NK-92 (cell line): ENCODE data around the gene LCTL.

Experiments
- DNase-seq: peaks from one replicate; lab custom pipeline; 2025; ENCODE audit not compliant: unreplicated experiment; lab: John Stamatoyannopoulos, UW

LCTL gene

GRCh38 chr15:66565141-66565641 is 607 bp downstream of the LCTL start:
- DNase-seq, result no peak

- no peak for DNase-seq
Measured at GRCh38 chr15:66564136-66565041, 1.4 kb downstream of the LCTL start.

DNA sequence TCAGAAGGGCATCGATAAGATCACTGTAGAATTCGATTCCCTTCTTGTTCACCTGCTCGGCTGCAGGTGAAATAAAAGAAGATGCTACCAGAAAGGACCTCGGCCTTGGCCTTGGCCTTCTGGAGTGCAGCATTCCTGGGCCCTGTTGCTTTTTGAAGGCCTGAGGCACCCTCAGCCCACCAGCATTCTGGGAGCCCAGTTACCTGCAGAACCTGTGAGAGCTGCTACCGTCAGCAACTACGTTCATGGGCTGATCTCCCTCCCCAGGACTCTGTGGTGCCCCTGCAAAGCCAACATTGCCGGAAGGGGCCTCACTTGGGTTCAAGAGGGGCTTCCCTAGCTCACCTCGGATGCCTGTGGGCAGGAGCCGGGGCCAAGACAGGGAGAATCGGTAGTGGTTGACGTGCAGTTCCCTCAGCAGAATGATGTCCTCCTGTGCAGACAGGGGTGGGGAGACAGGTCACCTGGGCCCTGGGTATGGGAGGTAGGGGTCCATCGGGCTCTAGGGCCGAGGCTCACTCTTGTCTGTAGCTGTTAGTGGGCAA is 2.2 kb downstream of the LCTL start:
- DNase-seq, result no peak

- DNase-seq, result no peak
Measured at GRCh38 chr15:66563126-66563525, 2.7 kb downstream of the LCTL start.

- no peak for DNase-seq
Measured at GRCh38 chr15:66560856-66561525, 4.8 kb downstream of the LCTL start.

- no peak for DNase-seq
Measured at GRCh38 chr15:66558271-66558670, 7.5 kb downstream of the LCTL start.

GRCh38 chr15:66555685-66556084 is 10.1 kb downstream of the LCTL start:
- no peak for DNase-seq

DNA sequence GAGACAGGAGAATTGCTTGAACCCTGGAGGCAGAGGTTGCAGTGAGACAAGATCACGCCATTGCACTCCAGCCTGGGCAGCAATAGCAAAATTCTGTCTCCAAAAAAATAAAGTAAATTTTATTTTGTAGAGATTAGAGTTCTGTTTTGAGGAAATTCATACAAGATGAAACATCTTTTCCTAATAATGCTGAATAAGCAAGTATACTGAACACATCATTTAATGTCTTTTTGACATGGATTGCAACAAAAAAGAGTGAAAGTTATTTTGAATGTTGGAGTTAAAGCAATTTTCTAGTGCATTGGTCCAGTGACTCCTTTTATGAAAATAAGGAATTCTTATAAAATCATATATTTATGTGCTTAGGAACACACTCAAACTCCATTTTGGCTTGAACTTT is 20.5 kb downstream of the LCTL start:
- no peak for DNase-seq

- DNase-seq, result no peak
Measured at GRCh38 chr15:66542896-66543295, 22.9 kb downstream of the LCTL start.

DNA sequence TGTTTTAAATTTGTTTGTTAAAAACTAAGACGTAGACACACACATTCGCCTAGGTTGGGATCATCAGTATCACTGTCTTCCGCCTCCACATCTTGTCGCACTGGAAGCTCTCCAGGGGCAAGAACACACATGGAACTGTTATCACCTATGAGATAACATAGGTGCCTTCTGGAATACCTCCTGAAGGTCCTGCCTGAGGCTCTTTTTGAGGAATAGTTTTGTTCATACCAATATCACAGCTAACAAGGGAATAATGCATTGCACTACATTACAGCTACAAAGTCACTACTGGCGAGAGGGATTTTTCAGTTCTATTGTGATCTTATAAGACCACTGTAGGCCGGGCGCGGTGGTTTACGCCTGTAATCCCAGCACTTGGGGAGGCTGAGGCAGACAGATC is 30.7 kb downstream of the LCTL start:
- no peak for DNase-seq

DNA sequence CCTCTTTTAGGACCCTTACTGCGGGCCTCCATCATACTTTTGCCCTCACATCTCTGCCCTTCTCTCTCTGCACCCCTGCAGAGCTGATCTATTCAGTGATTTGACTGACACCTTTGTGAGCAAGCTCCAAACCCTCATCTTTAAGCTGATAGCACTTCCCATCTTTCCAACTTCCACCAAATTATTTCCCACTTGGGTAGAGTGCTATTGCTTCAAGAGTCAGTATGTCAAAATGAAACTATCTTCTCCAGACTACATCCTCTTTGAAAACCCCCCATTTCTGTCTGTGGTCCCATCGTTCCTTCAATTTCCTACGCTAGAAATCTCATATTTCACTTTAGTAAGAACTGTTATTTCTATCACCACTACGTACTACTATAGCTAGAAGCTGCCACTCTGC is 41.0 kb downstream of the LCTL start:
- DNase-seq, result no peak

GRCh38 chr15:66523926-66524325 is 41.9 kb downstream of the LCTL start:
- DNase-seq, result no peak

DNA sequence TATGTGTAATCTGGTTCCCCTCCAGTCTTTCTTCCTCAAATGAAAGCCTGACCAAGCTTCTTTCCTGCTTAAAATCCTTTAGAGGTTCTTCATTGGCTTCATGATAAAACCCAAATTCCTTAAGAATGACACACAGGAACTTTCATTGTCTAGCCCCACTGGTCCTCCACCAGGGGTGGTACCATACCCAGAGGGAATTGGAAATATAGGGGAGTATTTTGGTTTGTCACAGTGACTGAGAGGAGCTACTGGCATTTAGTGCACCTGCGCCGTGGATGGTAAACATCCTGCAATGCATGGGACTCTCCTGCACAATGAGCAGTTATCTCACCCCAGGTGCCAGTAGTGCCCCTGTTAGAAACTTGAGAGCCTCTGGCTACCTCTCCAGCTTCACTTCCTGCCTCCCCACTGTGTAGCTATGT is 49.9 kb downstream of the LCTL start:
- DNase-seq, result no peak

DNA sequence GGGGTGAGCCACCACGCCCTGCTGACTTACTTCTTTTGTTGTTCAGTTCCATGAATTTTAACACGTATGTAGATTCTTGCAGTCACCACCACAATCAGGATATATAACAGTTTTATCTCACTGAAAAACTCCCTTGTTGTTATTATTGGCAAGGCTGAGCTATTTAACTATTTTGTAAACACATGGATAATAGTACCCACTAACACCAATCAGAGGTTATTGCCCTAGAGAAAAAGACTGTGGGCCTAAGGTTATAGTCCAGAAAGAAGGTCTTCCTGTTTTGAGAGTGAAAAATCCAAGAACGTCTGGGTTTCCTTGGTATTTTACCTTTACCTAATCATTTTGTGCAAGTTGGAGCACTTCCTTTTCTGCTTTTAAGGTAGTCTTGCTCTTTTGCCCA is 51.2 kb downstream of the LCTL start:
- DNase-seq, result no peak

GRCh38 chr15:66508293-66508883 is 57.4 kb downstream of the LCTL start:
- no peak for DNase-seq

GRCh38 chr15:66505818-66506217 is 60.0 kb downstream of the LCTL start:
- no peak for DNase-seq

DNA sequence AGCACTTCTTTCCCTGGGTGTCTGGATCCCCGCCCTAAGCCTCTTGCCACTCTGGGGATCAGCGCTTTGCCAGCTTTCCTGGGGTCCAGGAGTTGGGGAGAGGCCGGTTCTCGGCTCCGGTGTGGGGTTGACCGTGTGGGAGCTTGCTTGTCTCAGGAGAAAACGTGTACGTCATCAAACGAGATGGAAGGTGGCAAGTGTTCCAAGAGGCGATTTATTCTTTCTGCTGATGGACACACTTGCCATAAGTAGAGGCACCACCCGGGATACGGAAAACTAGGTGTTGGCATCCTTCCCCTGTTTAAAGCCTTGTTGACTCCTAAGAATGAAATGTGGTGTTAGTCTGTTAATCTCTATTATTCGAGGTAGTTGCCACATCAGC is 60.4 kb downstream of the LCTL start:
- DNase-seq, result no peak

- DNase-seq, result no peak
Measured at GRCh38 chr15:66504563-66505429, 61.0 kb downstream of the LCTL start, which contains the start of the genes RPL4 and ZWILCH. Gene RPL4, minus strand, starts transcription at chr15:66504855. Its CDS starts 65 bp downstream, at chr15:66504790. Gene ZWILCH, plus strand, starts transcription at chr15:66505326. Its CDS starts 13 bp downstream, at chr15:66505339.

GRCh38 chr15:66503780-66504562 is 61.8 kb downstream of the LCTL start:
- no peak for DNase-seq
